SH-SY5Y (cell line): ENCODE results near the gene AIFM1.

Source experiments
- GATA2 ChIP-seq: IDR thresholded peaks from 2 replicates; pipeline ENCODE4 v1.6.1; 2011; ENCODE audit warnings: mild to moderate bottlenecking, low read depth, low read length
- GATA3 ChIP-seq: IDR thresholded peaks from 2 replicates; pipeline ENCODE4 v1.6.1; 2011; ENCODE audit warnings: low read depth, mild to moderate bottlenecking, low read length, moderate library complexity

Gene AIFM1

DNA sequence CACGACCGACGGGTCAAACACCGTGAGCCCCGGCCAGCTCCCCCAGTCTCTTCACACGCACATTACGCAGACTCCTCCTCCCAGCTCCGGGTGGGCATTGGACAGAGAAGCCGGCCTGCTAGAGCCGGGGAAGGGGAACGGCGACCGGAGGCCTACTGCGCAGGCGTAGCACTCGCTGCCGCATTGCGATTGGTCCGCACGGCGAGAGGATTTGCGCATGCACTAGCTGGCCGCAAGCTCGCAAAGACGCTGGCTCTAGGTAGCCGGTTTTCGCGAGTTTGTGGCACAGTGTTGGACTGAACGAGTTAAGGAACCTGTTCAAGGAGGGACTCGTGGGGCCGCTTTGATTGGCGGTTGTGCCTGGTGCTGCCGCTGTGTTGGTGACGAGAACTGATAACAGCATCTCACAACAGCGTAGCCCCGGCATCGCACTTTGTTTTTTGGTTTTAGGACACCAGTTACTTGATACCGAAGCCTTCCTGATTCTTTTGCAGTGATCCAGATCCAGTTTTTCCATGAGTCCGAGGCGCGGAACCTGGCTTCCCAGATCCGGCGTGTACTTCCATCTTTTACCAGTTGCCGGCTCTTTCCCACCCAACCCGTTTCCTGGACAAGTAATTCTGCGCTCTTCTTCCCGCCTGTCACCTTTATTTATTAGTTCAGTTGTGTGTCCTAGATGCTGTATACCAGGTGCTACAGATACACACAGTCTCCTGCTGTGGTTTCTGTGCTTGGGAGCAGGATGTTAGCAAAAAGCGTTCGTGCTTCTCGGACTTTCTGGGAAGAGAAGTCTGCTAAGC, at the start of gene AIFM1:
Gene AIFM1, minus strand, starts transcription at position 139 of the 800 bp plus-strand sequence. CDS start 185 bp downstream, outside the sequence.
- TF ChIP-seq GATA3 (no peak), GATA2 (no peak)

DNA sequence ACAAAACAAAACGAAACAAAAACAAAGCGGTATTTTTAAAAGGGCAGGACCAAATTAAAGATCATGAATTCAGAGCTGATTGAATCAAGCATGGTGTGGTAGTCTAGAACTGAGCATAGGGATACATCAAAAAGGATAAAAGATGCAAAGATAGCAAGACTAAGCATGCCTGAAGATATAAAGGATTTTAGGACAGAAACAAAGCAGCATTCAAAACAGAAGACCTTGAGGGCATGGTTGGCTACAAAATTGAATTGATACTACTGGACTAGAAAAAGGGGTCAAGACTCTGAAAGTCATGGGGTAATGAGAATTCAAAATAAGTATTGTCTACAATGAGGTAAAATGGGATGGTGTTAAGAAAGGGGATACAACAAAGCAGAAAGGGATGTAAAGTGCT, 47.7 kb upstream of the AIFM1 start:
- TF ChIP-seq GATA3 (no peak), GATA2 (no peak)

DNA sequence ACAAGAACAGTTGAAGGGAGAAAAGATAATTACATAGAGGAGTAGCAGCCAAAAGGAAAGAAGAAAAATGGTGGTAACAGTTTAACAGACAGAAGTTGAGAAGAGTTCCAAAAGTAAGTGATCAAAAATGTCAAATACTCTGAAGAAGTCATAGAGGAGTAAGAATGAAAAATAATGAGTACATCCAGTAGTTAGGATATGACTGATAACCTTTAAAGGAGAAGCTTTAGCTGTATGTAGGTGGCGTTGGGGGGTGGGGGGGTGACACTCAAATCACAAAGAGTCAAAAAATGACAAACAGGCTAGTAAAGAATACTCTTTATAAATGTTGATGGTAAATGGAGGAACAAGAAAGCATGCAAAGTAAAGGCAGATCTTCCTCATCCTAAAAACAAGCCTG, 46.7 kb upstream of the AIFM1 start:
- TF ChIP-seq GATA2 (no peak), GATA3 (no peak)

DNA sequence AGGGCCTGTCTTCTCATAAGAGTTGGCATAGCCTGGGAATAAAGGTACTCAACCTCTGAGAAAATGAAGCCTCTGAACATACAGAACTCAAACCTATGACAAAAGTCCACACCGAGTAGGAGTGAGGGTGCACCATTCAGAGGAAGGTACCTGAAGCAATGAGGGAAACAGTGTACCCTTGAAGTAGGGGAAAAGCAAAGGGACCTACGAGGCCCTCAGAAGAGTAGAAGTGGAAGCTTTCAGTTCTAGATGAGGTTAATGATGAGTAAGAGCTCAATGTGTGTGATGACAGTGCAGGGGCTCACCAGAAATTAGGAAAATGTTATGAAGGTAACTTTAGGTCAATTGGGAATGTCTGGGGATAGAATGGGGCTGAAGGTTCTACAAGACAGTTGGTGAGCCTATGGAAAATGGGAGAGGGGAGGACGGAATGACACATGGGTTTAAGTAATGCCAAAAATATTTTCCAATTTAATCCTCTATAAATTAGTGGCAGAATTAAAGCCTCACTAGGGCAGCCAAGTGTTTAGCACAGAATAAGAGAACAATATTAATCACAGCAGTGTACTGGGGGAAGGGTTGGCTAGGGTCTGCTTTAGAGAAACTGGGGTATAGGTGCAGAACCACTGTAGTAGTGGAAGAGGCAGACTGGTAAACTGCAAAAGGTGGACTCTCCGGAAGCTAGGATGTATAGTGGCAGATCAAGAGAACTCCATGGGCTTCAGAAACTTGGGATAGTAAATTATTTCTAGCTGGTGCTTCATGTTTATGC, 46.0 kb upstream of the AIFM1 start:
- no peak for TF ChIP-seq GATA3

DNA sequence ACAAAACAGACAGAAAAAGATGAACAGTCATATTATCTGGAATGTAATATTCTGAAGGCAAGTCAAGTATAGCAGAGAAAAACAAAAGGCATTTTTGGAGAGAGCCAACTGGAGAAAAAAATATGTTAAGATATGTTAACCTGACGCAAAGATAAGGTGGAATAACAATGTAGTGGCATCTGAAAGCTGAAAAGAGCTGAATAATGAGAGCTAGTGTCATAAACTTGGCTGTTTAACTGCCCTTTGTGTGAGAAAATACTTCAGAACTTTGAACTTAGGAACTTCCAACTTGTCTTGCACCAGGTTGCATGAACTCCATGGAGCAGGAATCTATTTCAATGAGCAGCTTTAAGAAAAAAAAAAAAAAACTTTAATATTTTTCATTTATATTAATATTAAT, 39.0 kb upstream of the AIFM1 start:
- TF ChIP-seq GATA3 (no peak), GATA2 (no peak)

DNA sequence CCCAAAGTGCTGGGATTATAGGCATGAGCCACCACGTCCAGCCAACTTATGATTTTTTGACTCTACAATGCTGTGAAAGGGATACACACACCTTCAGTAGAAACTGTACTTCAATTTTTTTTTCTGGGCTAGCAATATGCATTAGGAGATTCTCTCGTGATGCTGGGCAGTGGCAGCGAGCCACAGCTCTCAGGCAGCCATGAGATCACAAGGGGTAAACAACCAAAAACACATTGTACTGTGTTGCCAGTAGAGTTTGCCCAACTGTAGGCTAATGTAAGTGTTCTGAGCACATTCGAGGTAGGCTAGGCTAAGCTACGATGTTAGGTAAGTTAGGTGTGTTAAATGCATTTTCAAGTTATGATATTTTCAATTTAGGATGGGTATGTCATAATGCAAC, 31.8 kb upstream of the AIFM1 start:
- TF ChIP-seq GATA2 (no peak), GATA3 (no peak)

DNA sequence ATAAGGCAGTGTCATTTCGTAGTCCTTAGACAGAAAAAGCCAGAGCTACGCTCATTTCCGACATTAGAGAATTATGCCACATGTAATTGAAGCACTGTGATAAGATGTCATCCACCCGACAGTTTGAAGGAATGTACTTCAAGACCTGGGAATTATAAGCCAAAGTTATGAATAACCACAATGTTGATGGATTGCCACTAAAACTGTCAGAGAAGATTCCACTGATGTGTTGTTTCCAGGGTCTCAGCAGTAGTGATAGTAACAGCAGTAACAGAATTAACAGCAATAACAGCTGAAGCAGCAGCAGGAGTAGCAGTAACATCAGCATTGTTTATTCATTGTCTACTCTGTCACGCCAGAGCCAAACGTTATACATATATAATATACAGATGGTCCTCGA, 30.8 kb upstream of the AIFM1 start:
- TF ChIP-seq GATA2 (no peak), GATA3 (no peak)

DNA sequence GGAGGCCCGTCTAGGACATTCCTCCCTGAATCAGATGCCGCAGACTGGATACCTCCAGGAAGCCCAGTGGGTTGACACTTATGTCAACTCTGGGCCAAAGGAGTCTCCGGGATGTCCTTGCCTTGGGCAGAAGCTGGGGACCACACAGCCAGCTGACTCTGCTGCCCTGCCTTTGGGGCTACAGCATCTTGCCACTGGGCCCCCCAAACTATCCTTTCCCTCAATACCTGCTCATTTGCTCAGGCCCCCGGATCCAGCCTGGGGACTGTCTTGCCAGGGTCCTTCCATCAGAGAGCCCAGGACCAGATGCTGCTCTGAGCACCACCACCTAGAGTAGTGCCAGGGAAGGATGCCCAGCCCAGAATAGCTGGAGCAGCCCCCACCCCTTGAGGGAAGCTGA, 25.2 kb upstream of the AIFM1 start:
- TF ChIP-seq GATA2 (no peak), GATA3 (no peak)

DNA sequence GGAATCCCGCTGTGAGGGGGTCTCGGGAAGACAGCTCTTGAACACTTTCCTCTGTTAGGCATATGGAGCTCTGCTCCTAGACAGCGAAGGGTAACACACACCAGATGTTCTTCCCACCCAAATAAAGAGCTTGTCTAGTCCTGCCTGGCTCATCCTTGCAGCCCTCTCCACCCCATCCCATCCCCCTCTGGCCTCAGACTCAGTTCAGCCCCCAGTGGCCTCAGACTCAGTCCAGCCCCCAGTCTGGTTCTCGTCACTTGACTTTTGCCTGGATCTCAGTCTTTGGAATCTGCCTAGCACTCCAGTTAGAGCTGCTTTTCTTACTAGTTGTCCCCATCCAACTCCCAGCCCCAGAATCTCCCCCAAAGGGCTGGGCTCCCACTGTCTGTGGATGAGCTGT, 21.0 kb upstream of the AIFM1 start:
- TF ChIP-seq GATA3 (no peak), GATA2 (no peak)

DNA sequence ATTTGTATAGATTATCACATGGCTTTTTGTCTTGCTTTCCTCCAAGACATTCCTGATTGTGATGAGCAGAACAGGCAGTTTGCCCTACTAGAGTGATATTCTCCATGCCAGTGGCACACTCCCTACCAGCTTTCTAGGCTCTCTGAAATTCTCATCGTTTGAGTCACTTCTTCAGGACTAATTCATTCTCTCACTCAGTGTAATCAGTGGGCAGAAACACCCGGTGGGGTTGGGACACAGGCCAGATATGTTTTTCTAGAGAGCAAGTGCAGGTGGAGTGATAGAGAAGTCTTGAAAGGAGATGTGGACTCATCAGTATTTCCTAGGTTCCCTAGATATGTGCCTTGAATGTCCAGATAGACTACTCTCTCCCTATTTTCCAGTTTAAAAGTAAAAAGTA, 19.2 kb upstream of the AIFM1 start:
- TF ChIP-seq GATA3 (no peak), GATA2 (no peak)

DNA sequence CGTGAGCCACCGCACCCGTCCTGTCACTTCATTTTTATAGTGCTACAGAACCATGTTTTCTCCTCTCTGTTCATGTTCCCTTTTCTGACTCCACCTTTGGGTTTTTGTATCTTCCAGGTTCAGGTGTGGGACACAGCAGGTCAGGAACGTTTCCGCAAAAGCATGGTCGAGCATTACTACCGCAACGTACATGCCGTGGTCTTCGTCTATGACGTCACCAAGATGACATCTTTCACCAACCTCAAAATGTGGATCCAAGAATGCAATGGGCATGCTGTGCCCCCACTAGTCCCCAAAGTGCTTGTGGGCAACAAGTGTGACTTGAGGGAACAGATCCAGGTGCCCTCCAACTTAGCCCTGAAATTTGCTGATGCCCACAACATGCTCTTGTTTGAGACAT, 18.5 kb upstream of the AIFM1 start:
- TF ChIP-seq GATA2 (no peak), GATA3 (no peak)

DNA sequence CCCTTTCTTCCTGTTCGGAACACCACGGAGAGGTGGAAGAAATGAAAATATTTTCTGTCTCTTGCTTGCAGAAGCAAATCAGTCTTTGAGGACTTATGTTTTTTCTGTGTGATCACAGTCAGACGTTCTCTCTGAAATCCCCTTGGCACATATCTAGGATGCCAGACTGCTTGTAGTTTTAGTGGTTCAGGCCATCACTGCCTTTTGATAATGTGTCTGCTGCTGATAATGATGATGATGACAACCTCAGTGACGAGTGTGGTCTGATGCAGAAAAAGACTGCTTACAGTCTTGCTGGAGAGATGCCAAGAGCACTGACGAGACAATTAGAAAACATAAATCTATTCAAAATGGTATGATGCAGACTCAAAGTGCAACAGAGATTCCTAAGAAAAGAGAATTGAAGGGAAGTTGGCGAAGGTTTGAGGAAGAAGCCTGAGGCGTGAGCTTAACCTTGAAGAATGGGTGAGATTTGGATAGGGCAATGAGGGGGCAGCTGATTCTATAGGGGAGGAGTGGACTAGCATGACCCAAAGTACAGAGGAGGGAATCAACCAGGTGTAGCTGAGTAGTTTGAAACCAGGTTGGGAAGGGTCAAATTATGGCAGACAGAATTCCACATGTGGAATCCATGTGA, 14.1 kb upstream of the AIFM1 start:
- TF ChIP-seq GATA3 (no peak), GATA2 (no peak)

DNA sequence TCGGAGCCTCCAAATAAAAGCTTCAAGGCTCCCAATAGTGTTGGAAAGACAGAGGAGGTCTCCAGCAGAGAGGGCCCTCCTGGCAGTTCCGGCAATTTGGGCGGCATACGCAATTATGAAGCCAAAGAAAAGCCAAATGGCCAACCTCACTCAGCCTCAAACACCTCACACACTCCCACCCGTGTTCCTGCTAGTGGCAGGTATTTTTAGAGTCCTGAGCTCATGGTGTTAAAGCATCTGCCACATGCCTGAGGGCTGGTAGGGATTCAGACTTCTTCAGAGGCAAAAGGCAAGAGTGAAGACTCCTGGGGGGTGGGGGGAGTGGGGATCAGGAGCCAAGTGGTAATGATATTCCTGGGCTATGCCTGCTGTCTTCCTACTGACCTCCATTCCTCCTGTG, 13.5 kb upstream of the AIFM1 start:
- TF ChIP-seq GATA2 (no peak), GATA3 (no peak)

DNA sequence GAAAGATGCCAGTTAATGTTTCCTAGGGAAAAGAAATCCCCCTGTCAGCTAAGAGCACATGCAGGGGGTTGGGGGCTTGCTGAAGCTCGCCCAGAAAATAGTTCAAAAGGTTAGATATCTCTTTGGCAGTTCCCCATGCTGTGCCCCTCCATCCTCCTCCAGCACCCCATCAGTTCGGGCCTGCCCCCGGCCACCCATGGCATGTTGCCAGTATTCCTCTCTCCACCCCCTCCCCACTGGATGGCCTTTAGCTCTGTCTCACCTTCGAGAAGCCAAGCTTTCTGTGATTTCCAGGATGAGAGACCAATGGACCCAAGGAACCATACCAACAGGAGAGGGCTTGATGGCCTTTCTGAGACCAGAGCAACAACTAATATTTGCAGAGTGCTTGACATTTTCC, 11.3 kb upstream of the AIFM1 start:
- TF ChIP-seq GATA3 (no peak), GATA2 (no peak)

DNA sequence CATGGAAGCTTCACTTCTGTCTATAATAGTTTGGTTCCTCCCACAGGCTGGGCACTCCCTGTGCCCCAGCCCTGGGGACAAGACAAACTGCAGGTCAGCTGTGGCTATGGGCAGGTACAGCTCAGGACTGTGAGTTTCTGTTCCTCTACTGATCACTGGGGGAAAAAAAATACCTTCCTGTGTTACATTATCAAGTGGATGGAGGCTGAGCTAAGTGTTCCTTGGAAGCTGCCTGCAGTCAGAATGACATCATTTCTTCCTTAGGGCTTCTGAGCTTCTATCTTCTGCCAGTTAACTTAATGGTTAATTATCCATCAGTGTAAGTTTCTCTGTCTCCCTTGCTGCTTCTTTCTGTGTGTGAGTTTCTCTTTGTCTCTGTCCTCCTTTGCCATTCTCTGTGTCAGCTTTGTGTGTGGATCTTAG, 10.7 kb upstream of the AIFM1 start:
- TF ChIP-seq GATA2: no peak

DNA sequence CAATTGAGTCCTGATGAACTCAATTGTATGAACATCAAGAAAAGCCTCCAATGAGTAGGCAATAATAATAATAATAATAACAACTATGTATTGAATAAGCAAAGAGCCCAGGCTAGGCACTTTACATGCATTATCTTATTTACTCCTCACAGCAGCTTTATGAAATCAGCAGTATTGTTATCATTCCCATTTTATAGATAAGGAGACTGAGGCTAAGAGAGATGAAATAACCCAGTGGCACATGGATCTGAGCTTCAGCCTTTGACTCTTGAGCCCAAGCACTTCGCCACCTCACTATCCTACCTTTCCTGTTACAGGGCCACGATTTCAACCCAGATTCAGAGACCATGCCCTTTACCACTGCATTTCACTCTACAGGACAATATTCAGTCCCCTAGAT, 9.3 kb upstream of the AIFM1 start:
- TF ChIP-seq GATA3: no peak
